Measurements from ENCODE around the gene FGF9.

Gene FGF9

GRCh38 chr13:21733475-21734263, 62.8 kb downstream of the FGF9 start:
- DNase-seq (ENCODE audit: low read depth) = no peak
- no peak overlapping the region for H3K4me3 ChIP-seq (ENCODE audit: low read length)
- no peak for TF ChIP-seq CTCF (conservative IDR thresholded peaks at IDR 0.05; ENCODE audit: low read length)

GRCh38 chr13:21734961-21735360, 64.1 kb downstream of the FGF9 start:
- no peak for DNase-seq (ENCODE audit: low read depth)
- H3K4me3 ChIP-seq (ENCODE audit: low read length) = no peak overlapping the region
- no peak for TF ChIP-seq CTCF (conservative IDR thresholded peaks at IDR 0.05; ENCODE audit: low read length)

GRCh38 chr13:21735701-21736401, 65.0 kb downstream of the FGF9 start:
- no peak for DNase-seq (ENCODE audit: low read depth)
- H3K4me3 ChIP-seq (ENCODE audit: low read length) = no peak overlapping the region
- no peak for TF ChIP-seq CTCF (conservative IDR thresholded peaks at IDR 0.05; ENCODE audit: low read length)

GRCh38 chr13:21736926-21737325, 66.1 kb downstream of the FGF9 start:
- no peak for DNase-seq (ENCODE audit: low read depth)
- no peak for TF ChIP-seq CTCF (conservative IDR thresholded peaks at IDR 0.05; ENCODE audit: low read length)
- H3K4me3 ChIP-seq (ENCODE audit: low read length) = no peak overlapping the region

GRCh38 chr13:21738630-21739029, 67.8 kb downstream of the FGF9 start:
- no peak for TF ChIP-seq CTCF (conservative IDR thresholded peaks at IDR 0.05; ENCODE audit: low read length)
- H3K4me3 ChIP-seq (ENCODE audit: low read length) = no peak overlapping the region
- no peak for DNase-seq (ENCODE audit: low read depth)

GRCh38 chr13:21739771-21740170, 68.9 kb downstream of the FGF9 start:
- DNase-seq (ENCODE audit: low read depth) = no peak
- no peak overlapping the region for H3K4me3 ChIP-seq (ENCODE audit: low read length)
- TF ChIP-seq CTCF (conservative IDR thresholded peaks at IDR 0.05; ENCODE audit: low read length) = no peak

Data from AG10803 (cell line).